IPS-20b (cell line): ENCODE data around the gene DISC1.
"Not testable (repeated sequence)": the region's sequence is repeated elsewhere in the genome, so short reads cannot be mapped to it uniquely, and the experiment has no call there.

Experiments used
- H3K27ac ChIP-seq: one replicate; pipeline ENCODE4 v1.5.1; 2013; ENCODE audit warnings: low read length
- H3K27me3 ChIP-seq: 2 replicates; pipeline ENCODE4 v1.6.1; 2013; ENCODE audit warnings: mild to moderate bottlenecking, low read length, inconsistent platforms; ENCODE audit not compliant: insufficient read depth
- H3K36me3 ChIP-seq: 2 replicates; pipeline ENCODE4 v1.6.1; 2013; ENCODE audit warnings: low read depth, mild to moderate bottlenecking, inconsistent platforms, low read length, moderate library complexity; ENCODE audit not compliant: insufficient read depth
- H3K4me1 ChIP-seq: 2 replicates; pipeline ENCODE4 v1.6.1; 2013; ENCODE audit warnings: mild to moderate bottlenecking, control low read depth, inconsistent platforms, low read length, moderate library complexity; ENCODE audit not compliant: insufficient read depth
- H3K4me3 ChIP-seq: 2 replicates; pipeline ENCODE4 v1.5.1; 2013; ENCODE audit warnings: mild to moderate bottlenecking, low read length, inconsistent platforms
- H3K9ac ChIP-seq: 2 replicates; pipeline ENCODE4 v1.6.1; 2013; ENCODE audit warnings: low read depth, mild to moderate bottlenecking, inconsistent platforms, low read length, moderate library complexity
- H3K9me3 ChIP-seq: 2 replicates; pipeline ENCODE4 v1.6.1; 2013; ENCODE audit warnings: mild to moderate bottlenecking, low read depth, low read length, inconsistent platforms; ENCODE audit not compliant: insufficient read depth

DISC1 gene

DNA sequence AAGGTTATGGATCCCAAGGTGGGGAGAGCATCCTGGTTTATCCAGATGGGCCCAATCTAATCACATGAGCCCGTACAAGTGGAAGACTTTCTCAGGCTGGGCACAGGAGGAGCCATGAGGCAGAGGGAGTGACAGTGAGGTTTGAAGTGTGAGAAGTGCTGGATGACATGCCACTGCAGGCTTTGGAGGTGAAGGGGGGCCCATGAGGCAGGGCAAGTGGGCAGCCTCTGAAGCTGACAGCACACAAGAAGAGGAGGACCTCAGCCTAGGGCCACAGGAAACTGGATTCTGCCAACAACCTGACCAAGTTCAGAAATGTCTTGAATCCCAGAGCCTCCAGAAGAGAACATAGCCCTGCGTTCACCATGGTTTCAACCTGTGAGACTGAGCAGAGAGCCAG, 311.6 kb downstream of the DISC1 start:
- H3K27me3 ChIP-seq: no peaks in the 10 kb centered on the region

DNA sequence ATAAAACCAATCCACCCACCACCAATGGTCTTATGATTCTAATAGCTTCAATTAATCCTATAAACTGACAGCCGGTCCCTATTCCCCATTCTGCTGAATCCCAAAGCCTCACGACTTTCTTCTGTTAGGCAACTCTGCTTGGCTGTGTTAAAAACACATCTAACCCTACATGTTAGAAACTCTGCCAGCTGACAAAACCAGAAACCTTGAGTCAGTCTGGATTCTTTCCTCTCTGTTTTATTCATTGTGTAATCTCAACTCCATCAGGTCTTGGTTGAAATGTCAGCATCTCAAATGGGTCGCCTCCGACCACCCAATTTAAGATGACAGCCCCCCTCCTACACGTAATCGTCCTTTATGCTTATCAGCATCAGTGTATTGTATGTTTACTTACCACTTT, 312.1 kb downstream of the DISC1 start:
- H3K4me1 ChIP-seq: no peaks in the 10 kb centered on the region
- H3K36me3 ChIP-seq: no peaks in the 10 kb centered on the region
- H3K27ac ChIP-seq: no peak overlapping the region
- H3K9ac ChIP-seq: no peak overlapping the region
- no peak overlapping the region for H3K4me3 ChIP-seq
- no peaks in the 10 kb centered on the region for H3K9me3 ChIP-seq
- H3K27me3 ChIP-seq: no peaks in the 10 kb centered on the region

More for the DNA sequence above, 311.6 kb downstream of the DISC1 start:
- H3K9ac ChIP-seq: no peak overlapping the region
- H3K4me1 ChIP-seq: no peaks in the 10 kb centered on the region
- no peaks in the 10 kb centered on the region for H3K9me3 ChIP-seq
- H3K36me3 ChIP-seq: no peaks in the 10 kb centered on the region
- H3K27ac ChIP-seq: no peak overlapping the region
- H3K4me3 ChIP-seq: no peak overlapping the region

DNA sequence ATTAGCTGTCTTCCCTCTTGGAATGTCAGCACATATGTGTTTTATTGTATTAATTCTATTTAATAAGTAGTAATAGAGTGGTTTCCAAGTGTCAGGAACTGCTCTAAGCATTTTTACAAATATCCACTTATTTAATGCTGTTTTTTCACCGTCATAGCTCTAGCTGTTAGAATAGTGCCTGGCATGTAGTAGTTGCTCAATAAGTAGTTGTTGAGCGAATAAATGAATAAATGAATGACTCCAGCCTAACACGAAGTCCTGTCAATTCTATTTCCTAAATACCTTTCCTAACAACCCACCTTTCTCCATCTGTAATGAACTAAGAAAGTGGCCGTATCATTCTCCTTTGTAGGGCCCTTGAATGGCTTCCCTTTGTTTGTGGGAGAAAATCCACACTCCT, 312.5 kb downstream of the DISC1 start:
- H3K36me3 ChIP-seq: no peaks in the 10 kb centered on the region
- no peaks in the 10 kb centered on the region for H3K9me3 ChIP-seq
- no peak overlapping the region for H3K9ac ChIP-seq
- no peak overlapping the region for H3K27ac ChIP-seq
- H3K27me3 ChIP-seq: no peaks in the 10 kb centered on the region
- no peaks in the 10 kb centered on the region for H3K4me1 ChIP-seq
- no peak overlapping the region for H3K4me3 ChIP-seq

DNA sequence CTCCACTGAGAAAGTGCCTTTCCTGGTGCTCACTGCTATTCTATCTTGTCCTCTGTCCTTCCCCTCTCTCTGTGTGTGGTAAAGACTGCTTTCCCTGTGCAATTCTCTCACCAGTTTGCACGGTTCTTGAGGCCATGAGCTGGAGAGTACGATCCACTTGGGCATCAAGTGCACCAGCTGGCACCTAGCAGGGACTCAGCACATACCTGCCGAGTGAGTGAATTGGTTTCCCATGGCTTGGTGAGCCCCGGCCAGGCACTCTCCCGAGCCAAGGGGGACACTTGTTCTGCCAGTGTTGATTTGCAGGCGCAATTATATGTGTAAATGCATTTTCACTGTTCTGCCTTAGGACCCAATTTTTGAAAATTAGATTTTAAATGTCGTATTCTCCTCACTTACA, 313.5 kb downstream of the DISC1 start:
- Histone ChIP-seq H3K4me3 (no peak overlapping the region), H3K27me3 (no peaks in the 10 kb centered on the region), H3K36me3 (no peaks in the 10 kb centered on the region), H3K4me1 (no peaks in the 10 kb centered on the region), H3K9me3 (no peaks in the 10 kb centered on the region), H3K27ac (no peak overlapping the region), H3K9ac (no peak overlapping the region)

DNA sequence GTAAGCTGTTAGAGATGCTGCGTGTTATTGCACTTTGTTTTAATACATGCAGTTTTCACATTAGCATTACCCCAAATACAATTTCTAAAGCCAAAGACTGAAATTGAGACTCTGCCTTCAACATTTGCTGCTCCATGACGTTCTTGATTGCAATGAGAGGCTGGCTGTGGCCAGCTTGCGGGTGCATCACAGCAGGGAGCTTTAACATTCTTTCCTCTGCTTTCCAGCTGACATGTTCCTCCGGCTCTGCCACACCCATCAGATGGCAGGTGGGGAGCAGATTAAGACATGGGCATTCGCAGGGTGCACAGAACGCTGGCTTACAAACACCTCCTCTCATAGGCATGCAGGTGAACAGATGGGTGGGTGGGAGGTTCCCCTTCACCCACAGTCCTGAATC, 314.1 kb downstream of the DISC1 start:
- Histone ChIP-seq H3K27me3 (no peaks in the 10 kb centered on the region), H3K4me3 (no peak overlapping the region), H3K9me3 (no peaks in the 10 kb centered on the region), H3K4me1 (no peaks in the 10 kb centered on the region), H3K9ac (no peak overlapping the region), H3K36me3 (no peaks in the 10 kb centered on the region), H3K27ac (no peak overlapping the region)

DNA sequence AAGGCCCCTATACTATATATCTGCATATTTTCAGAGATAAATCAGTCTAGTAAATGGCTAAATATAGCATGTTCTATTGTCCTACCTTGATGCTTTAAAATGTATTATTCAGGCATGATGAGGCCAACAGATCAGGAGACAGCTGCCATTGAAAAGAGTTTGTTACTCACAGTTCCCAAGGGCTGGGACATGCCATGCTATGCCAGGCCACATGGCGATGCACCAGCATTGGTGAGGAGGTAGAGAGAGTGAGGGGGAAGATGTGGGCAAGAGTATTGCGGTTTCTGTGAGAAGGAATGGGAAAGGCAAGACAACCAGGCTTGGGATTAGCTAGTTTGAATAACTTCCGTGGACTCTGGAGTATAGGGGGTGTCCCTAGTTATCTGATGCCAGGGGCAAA, 316.5 kb downstream of the DISC1 start:
- Histone ChIP-seq H3K4me3 (no peak overlapping the region), H3K27ac (no peak overlapping the region), H3K4me1 (no peaks in the 10 kb centered on the region), H3K9ac (no peak overlapping the region), H3K36me3 (no peaks in the 10 kb centered on the region), H3K27me3 (no peaks in the 10 kb centered on the region), H3K9me3 (no peaks in the 10 kb centered on the region)

DNA sequence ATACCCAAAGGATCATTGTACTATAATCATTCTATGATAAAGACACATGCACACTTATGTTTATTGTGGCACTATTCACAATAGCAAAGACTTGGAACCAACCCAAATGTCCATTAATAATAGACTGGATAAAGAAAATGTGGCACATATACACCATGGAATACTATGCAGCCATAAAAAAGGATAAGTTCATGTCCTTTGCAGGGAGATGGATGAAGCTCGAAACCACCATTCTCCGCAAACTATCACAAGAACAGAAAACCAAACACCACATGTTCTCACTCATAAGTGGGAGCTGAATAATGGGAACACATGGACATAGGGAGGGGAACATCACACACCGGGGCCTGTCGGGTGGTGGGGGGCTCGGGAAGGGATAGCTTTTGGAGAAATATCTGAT, 321.5 kb downstream of the DISC1 start:
- not testable (repeated sequence) for H3K27me3 ChIP-seq, H3K9me3 ChIP-seq, H3K36me3 ChIP-seq, H3K4me3 ChIP-seq, H3K27ac ChIP-seq, H3K9ac ChIP-seq
- H3K4me1 ChIP-seq: peaks cover 11% of the 10 kb centered on the region; the same call in 1 of the 2 replicates

DNA sequence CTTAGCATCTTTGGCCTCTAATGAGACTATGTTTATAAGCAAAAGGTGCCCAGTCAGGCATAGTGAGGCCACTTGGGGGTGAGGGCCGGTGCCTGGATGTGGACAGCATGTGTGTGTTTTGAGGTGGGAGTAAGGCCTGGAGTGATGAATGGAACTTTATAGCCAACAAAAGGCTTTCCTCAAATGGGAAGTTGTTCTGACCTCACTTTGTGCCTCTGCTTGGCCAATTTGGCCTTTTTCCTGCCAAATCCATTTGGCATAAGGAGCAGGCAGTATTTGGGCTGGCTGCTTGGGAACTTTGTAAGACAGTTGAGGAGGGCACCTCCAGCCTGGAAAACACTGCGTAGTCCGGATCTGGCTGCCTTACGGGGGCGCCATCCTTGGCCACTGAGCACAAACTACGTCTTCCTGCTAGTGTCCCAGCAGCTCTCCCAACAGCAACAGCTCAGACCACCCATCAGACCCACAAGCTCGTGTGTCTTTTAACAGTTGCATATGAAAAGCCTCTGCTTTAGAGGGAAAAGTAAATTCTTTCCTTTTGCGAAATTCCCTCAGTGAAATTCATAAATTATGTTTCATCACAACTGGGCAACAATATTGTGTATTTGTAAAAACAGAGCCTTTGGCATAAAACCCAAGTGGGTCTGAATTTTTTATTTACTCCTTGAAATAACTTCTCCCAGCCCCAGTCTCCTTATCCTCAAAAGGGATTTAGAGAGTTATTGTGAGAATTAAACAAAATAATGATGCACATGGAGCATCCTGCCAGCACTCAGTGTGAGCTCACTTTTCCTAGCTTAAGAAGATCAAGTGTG, 322.9 kb downstream of the DISC1 start:
- Histone ChIP-seq H3K9ac (no peak overlapping the region), H3K27me3 (no peaks in the 10 kb centered on the region), H3K9me3 (no peaks in the 10 kb centered on the region), H3K4me1 (peaks cover 11% of the 10 kb centered on the region; the same call in 1 of the 2 replicates), H3K27ac (no peak overlapping the region), H3K36me3 (no peaks in the 10 kb centered on the region), H3K4me3 (no peak overlapping the region)

DNA sequence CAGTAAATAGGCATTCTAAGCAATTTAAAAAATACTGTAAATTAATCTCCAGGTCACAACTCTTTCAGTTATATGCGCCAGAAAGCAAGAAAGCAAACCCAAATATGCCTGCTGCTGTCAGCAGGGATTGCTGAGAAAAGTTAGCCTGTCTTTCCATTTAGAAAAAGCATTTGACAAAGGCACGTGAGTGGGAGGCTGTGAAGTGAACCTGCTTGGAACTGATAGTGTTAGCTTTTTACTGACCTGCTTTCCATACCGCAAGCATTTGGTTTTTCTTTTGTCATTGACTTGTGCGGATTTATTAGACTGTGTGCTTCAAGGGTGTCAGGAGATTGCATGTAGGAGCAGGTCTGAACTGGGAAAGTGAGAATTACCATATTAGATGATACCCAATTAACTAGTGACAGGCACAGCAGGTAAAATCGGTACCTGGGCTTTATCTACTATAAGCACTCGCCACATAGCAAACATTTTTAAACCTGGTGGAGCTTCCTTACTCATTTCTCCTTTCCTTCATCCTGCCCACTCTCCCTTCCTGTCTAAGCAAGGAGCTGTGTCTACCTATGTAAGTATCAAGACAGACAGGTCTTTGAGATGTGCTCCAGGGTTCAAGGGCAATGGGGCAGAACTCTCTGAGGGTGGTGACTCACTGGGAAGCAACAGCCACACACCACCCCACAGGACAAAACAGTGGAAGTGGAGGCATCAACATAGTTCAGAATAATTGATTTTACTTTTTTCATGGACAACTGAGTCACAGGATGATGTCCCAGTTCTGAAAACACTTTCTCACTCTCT, 323.9 kb downstream of the DISC1 start:
- Histone ChIP-seq H3K9ac (no peak overlapping the region), H3K27ac (no peak overlapping the region), H3K4me3 (no peak overlapping the region), H3K9me3 (no peaks in the 10 kb centered on the region), H3K4me1 (peaks cover 11% of the 10 kb centered on the region; the same call in 1 of the 2 replicates), H3K27me3 (no peaks in the 10 kb centered on the region), H3K36me3 (no peaks in the 10 kb centered on the region)

DNA sequence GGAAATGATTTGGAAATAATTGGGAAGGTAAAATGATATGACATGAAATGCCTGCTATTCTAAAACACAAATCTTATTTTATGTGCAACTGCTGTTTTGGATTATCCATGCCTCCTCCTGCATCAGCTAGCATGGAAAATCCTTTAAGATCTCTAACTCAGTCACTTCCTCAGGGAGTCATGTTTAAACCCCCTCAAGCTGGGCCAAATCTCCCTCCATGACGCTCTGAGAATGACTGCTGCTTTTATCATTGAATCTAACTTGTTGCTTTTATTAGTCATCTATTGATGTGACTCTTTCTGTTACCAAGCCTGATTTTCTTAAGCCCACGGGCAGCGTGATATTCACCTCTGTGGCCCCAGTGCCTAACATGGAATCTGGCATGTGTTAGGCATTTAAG, 324.8 kb downstream of the DISC1 start:
- no peak overlapping the region for H3K4me3 ChIP-seq
- H3K27ac ChIP-seq: no peak overlapping the region
- no peaks in the 10 kb centered on the region for H3K27me3 ChIP-seq
- H3K4me1 ChIP-seq: peaks cover 11% of the 10 kb centered on the region; the same call in 1 of the 2 replicates
- H3K9ac ChIP-seq: no peak overlapping the region
- no peaks in the 10 kb centered on the region for H3K9me3 ChIP-seq
- no peaks in the 10 kb centered on the region for H3K36me3 ChIP-seq

DNA sequence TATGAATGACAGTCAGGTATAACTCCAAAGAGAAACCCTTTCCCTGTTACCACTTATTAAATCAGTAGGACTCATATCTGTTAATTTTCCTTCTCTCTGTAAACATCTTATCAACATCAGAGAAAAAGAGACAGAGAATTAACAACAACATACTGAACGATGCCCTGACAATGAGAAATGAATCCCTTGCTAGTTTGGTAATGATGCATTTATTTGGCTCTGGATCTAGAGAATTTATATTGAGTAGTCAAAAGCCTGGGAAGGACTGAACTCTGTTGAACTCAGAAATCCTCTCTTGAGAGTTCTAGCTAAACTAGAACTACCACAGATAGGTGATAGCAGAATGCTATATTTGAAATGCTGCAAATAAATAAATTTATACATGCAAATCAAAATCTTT, 325.6 kb downstream of the DISC1 start:
- no peak overlapping the region for H3K9ac ChIP-seq
- H3K9me3 ChIP-seq: no peaks in the 10 kb centered on the region
- H3K4me3 ChIP-seq: no peak overlapping the region
- peaks cover 11% of the 10 kb centered on the region; the same call in 1 of the 2 replicates for H3K4me1 ChIP-seq
- no peaks in the 10 kb centered on the region for H3K36me3 ChIP-seq
- H3K27me3 ChIP-seq: no peaks in the 10 kb centered on the region
- H3K27ac ChIP-seq: no peak overlapping the region

DNA sequence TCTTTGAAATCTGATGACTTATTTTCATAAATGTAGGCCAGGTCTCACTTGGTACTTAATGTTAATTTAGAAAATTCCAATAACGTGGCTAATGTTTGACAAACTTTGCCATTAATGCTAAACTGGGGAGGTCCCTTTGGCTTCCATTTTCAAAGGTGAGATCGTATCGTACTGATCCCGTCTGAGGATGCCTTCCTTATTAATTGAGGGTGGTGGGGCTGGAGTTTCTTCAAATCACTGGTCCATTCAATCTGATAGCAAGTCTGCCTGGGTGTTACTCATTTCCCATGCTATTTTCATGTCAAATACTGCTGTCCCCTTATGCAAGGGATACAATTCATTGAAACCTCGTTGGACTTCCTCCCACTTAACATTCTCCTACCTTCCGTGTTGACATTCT, 327.1 kb downstream of the DISC1 start:
- H3K4me1 ChIP-seq: peaks cover 11% of the 10 kb centered on the region; the same call in 1 of the 2 replicates
- no peaks in the 10 kb centered on the region for H3K27me3 ChIP-seq
- H3K9ac ChIP-seq: no peak overlapping the region
- H3K36me3 ChIP-seq: no peaks in the 10 kb centered on the region
- H3K4me3 ChIP-seq: no peak overlapping the region
- no peaks in the 10 kb centered on the region for H3K9me3 ChIP-seq
- H3K27ac ChIP-seq: no peak overlapping the region
